HUES64 (cell line): ENCODE data around the gene ATXN1.

Source experiments
- H3K27ac ChIP-seq: 2 replicates; pipeline ENCODE4 v1.7.0; 2013; ENCODE audit warnings: low read depth, low read length, inconsistent platforms
- H3K27me3 ChIP-seq: 2 replicates; pipeline ENCODE4 v1.6.1; 2013; ENCODE audit warnings: mild to moderate bottlenecking, low read length; ENCODE audit not compliant: insufficient read depth
- H3K36me3 ChIP-seq: 2 replicates; pipeline ENCODE4 v1.6.1; 2013; ENCODE audit warnings: mild to moderate bottlenecking, low read length; ENCODE audit not compliant: insufficient read depth
- H3K4me1 ChIP-seq: 2 replicates; pipeline ENCODE4 v1.6.1; 2013; ENCODE audit warnings: mild to moderate bottlenecking, low read length, moderate library complexity; ENCODE audit not compliant: insufficient read depth
- H3K4me3 ChIP-seq: 2 replicates; pipeline ENCODE4 v1.5.1; 2013; ENCODE audit warnings: mild to moderate bottlenecking, low read length, moderate library complexity
- H3K9ac ChIP-seq: 2 replicates; pipeline ENCODE4 v1.6.1; 2013; ENCODE audit warnings: mild to moderate bottlenecking, low read depth, low read length
- H3K9me3 ChIP-seq: 2 replicates; pipeline ENCODE4 v1.6.1; 2013; ENCODE audit warnings: low read depth, low read length; ENCODE audit not compliant: insufficient read depth
- WGBS: fragments of 150-250, 120-280 bp; methylation state at CpG from one replicate; pipeline ENCODE4 v1.1.7; 2013; ENCODE audit warnings: missing lambda C conversion rate; 5-methylcytosine and 5-hydroxymethylcytosine counted together

The ATXN1 gene

DNA sequence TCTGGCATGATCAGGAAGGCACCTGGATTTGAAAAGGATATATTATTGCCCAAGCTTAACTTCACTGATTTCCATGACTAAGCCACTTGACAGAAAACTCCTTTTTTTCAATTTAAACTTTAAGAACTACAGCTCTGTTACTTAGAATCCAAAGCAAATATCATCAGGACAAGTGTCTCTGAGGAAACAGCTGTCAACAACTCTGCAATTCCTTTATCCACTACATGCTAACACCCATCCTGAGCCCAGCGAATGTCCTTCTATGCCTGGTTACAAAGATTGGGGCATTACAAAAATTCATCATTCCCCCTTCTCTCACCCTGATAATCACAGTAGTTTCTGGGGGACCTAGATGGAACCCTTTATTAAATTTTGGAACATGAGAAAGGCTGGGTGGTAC, 386.1 kb downstream of the ATXN1 start:
- Histone ChIP-seq H3K27ac (no peak overlapping the region), H3K36me3 (no peaks in the 10 kb centered on the region), H3K27me3 (no peaks in the 10 kb centered on the region), H3K9ac (no peak overlapping the region), H3K4me1 (0 out of 2 replicates have a peak, but pooled peaks cover 11% of the 10 kb centered on the region), H3K4me3 (no peak overlapping the region), H3K9me3 (no peaks in the 10 kb centered on the region)
- WGBS, result 83% methylated on average over 1 of the region's 1 CpG

DNA sequence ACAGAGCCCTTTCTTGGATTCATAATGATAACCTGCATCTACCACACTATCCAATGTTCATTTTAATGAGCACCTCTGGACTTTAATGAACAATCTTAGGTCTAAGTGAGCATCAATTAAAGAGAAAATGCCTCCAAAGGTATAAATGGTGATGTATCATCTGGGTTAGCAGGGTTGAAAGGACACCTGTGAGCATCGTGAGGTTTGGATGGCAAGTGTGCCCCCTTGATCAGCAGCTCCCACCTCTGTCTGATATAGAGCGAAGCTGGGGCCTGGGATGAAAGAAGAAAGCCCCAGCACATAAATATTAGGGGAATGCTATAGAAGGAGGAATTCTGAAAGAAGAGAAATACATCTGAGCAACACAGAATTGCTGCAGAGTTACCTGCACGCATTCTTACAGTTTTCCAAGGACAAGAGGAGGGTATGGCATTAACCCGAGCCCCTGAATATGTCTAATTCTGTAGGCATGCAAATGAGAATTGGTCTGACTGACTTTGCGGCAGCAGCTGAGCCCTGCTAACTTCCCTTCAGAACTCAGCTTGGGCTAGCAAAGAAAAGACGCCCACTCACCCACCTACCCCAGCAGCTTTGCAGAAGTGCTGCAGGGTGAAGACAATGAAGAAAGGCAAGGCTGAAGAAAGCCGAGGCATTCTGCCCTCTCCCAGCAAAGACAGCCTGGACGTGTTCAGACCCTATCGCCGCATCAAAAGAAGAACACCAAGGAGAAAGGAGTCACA, 386.6 kb downstream of the ATXN1 start:
- 79% methylated on average over 10 of the region's 10 CpGs for WGBS
- Histone ChIP-seq H3K4me3 (no peak overlapping the region), H3K9me3 (no peaks in the 10 kb centered on the region), H3K4me1 (0 out of 2 replicates have a peak, but pooled peaks cover 11% of the 10 kb centered on the region), H3K9ac (no peak overlapping the region), H3K27ac (no peak overlapping the region), H3K27me3 (no peaks in the 10 kb centered on the region), H3K36me3 (no peaks in the 10 kb centered on the region)

DNA sequence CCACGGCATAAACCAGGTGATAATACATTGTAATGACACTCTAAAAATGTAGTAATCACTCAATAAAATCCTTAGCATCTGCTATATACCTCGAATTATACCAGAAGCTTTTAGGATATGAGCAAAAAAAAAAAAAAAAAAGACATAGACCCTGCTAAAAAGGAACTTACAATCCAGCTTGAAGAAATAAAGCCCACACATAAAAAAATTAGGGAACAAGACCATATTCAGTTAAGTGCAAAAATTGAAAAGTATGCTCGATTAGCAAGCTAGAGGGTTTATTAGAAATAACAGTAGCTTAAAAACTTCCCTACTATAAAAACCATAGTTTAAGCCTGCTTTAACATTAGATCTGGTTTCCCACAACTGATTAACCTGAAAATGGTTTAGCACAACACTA, 387.2 kb downstream of the ATXN1 start:
- H3K27me3 ChIP-seq, result no peaks in the 10 kb centered on the region
- H3K27ac ChIP-seq, result no peak overlapping the region
- no peak overlapping the region for H3K4me3 ChIP-seq
- H3K4me1 ChIP-seq, result peaks cover 16% of the 10 kb centered on the region; the same call in 1 of the 2 replicates
- WGBS, result 94% methylated on average over 3 of the region's 3 CpGs
- no peaks in the 10 kb centered on the region for H3K9me3 ChIP-seq
- no peaks in the 10 kb centered on the region for H3K36me3 ChIP-seq
- H3K9ac ChIP-seq, result no peak overlapping the region

DNA sequence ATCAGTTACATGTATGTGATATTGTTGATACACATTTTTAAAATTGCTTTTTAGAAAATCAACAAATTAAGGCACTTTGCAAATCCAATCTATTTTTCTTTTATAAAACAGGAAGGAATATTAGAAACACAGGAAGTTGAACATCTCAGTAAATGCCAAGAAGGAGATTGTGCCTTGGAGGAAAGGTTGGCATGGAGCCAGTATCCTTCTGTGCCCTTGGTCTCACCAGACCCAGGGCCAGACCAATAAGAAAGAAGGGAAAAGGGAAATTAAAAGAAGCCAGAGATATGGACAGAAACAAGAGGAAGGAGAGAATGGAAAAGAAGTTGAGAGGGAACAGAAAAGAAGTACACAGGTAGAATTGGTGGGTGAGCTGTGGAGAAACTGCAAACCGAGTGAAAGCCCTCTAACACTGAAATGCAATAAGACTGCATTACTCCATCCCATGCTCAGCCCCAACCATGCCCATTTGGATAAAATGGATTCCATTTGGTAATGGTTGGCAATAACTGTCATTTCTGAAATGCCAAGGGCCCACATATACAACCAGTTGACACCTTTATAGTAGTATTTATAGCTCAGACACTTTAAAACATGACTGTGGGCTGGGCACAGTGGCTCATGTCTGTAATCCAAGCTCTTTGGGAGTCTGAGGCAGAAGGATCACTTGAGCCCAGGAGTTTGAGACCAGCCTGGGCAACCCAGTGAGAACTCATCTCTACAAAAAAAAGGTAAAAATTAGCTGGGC, 389.1 kb downstream of the ATXN1 start:
- H3K4me1 ChIP-seq, result peaks cover 18% of the 10 kb centered on the region; the same call in 1 of the 2 replicates
- 100% methylated on average over 1 of the region's 1 CpG for WGBS
- H3K4me3 ChIP-seq, result no peak overlapping the region
- H3K9me3 ChIP-seq, result no peaks in the 10 kb centered on the region
- H3K27me3 ChIP-seq, result no peaks in the 10 kb centered on the region
- no peaks in the 10 kb centered on the region for H3K36me3 ChIP-seq
- H3K9ac ChIP-seq, result no peak overlapping the region
- H3K27ac ChIP-seq, result no peak overlapping the region

DNA sequence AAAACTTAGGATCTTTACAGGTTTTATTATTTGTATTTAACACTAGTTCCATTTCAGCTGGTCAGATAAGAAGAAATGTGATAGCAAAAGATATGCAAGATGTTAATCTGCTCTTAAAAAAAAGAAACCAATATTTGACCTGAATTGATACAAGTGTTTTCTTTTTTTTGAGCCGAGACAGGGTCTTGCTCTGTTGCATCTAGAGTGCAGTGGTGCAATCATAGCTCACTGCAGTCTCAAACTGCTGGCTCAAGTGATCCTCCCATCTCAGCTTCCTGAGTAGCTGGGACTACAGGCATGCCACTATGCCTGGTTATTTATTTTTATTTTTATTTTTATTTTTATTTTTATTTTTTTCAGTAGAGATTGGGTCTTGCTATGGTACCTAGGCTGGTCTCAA, 389.9 kb downstream of the ATXN1 start:
- Histone ChIP-seq H3K36me3 (no peaks in the 10 kb centered on the region), H3K4me1 (peaks cover 18% of the 10 kb centered on the region; the same call in 1 of the 2 replicates), H3K27me3 (no peaks in the 10 kb centered on the region), H3K4me3 (no peak overlapping the region), H3K27ac (no peak overlapping the region), H3K9ac (no peak overlapping the region), H3K9me3 (no peaks in the 10 kb centered on the region)
- WGBS, result 97% methylated on average over 1 of the region's 1 CpG

DNA sequence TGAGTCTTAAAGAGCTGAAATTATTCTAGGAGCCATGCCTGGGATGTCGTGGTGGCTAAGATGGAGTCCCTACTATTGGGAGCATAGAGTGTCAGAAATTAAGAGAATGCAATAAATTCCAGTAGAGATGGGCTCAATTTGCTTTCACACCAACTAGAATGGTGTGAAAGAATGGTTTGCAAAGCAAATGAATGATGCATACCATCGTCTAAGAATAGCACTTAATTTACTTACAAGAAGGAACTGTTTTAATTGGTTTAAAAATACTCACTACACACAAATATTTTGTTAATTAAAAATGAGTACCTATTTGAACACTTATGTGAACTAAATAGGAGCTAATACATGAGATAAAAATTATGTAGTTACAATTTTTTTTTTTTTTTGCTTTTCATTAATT, 390.3 kb downstream of the ATXN1 start:
- Histone ChIP-seq H3K36me3 (no peaks in the 10 kb centered on the region), H3K4me1 (peaks cover 18% of the 10 kb centered on the region; the same call in 1 of the 2 replicates), H3K4me3 (no peak overlapping the region), H3K27me3 (no peaks in the 10 kb centered on the region), H3K9me3 (no peaks in the 10 kb centered on the region), H3K27ac (no peak overlapping the region), H3K9ac (no peak overlapping the region)
- 84% methylated on average over 1 of the region's 2 CpGs for WGBS

DNA sequence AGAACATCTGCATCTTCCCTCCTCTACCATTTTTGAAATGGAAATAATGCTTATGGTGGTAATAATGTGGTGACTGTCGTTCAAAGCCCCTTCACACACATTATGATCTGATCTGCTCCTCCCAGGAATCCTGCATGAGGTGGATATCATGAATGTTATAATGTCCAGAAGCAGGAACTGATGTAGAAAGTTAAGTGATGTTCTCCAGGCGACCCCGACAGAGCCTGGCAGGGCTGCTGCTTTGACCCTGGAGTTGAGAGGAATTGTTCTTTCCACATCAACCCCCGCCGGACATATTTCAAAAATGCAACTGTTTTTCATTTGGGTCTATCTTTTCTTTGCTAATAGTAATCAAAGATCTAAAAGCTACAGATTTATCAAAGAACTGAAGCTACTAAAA, 391.3 kb downstream of the ATXN1 start:
- Histone ChIP-seq H3K36me3 (no peaks in the 10 kb centered on the region), H3K4me1 (peaks cover 13% of the 10 kb centered on the region; the same call in 1 of the 2 replicates)

DNA sequence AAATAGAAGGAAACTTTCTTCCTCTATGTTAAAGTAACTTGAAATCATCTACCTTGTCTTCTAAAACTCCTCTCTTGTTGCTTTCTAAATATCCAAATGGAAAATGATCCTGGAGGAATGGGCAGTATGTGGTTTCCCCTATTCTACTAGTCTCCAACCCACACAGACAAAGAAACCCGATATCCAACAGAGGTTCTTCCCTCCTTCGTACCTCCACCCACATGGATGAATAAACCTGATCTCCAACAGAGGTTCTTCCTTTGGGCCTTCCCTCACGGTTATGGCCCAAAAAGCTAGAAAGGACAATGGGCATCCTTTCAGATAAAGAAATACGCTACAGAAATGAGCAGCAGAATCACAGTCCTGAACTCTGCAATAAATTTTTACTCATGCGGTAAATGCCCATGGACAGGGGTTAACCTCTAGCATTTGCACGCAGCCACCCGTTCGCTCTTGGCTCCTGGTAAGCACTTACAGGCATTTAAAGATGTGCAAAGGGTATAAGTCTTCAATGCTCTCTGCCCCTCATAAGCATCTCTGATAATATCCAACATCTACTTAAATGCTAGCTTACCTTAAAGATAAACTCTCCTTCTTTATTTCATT, 392.0 kb downstream of the ATXN1 start:
- no peaks in the 10 kb centered on the region for H3K27me3 ChIP-seq
- H3K27ac ChIP-seq, result no peak overlapping the region
- H3K9me3 ChIP-seq, result no peaks in the 10 kb centered on the region
- peaks cover 7% of the 10 kb centered on the region; the same call in 1 of the 2 replicates for H3K4me1 ChIP-seq
- H3K36me3 ChIP-seq, result no peaks in the 10 kb centered on the region
- H3K9ac ChIP-seq, result no peak overlapping the region
- 88% methylated on average over 8 of the region's 8 CpGs for WGBS
- no peak overlapping the region for H3K4me3 ChIP-seq

More for the DNA sequence above, 391.3 kb downstream of the ATXN1 start:
- Histone ChIP-seq H3K9ac (no peak overlapping the region), H3K27ac (no peak overlapping the region), H3K27me3 (no peaks in the 10 kb centered on the region), H3K4me3 (no peak overlapping the region), H3K9me3 (no peaks in the 10 kb centered on the region)
- WGBS, result 92% methylated on average over 2 of the region's 5 CpGs

DNA sequence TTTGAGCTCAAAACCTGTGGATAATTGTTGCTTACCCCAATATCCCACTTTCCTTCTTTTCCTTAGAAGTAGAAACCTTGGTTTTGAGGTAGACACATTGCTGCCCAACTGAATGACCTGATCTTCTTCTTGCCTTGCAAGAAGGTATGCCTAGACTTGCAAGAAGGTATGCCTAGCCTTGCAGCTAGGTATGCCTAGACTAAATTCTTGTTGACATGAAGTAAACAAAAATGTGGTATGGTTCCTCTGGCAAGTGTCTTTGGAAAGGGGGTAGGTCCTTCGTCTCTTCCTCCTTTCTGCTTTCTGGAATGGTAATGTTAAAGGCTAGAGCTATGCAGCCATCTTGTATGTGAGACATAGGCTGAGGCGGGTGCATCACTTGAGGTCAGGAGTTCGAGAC, 393.7 kb downstream of the ATXN1 start:
- Histone ChIP-seq H3K9me3 (no peaks in the 10 kb centered on the region), H3K4me3 (no peak overlapping the region), H3K27me3 (no peaks in the 10 kb centered on the region), H3K4me1 (peaks cover 7% of the 10 kb centered on the region; the same call in 1 of the 2 replicates), H3K9ac (no peak overlapping the region), H3K27ac (no peak overlapping the region), H3K36me3 (no peaks in the 10 kb centered on the region)
- 92% methylated on average over 3 of the region's 3 CpGs for WGBS

DNA sequence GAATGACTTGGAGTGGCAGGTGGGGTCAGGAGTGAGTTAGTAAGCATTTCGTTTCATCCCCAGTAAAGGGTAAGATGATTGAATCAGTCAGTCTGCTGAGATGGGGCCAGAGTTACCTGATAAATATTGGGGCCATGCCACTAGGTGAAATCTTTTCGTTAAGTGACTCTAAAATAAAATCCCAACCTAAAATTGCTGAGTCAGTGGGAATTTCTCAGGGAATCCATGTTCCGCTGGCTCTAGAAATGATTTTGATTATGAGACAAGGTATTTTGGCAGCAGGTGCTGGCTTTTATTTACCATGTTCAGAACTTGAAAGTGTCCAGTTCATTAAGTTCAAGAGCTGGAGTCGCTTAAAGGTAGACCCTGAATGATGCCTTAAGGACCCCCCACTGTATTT, 397.5 kb downstream of the ATXN1 start:
- no peaks in the 10 kb centered on the region; the same call in 1 of the 2 replicates for H3K4me1 ChIP-seq
- H3K27me3 ChIP-seq, result no peaks in the 10 kb centered on the region
- no peak overlapping the region for H3K4me3 ChIP-seq
- WGBS, result 93% methylated on average over 4 of the region's 4 CpGs
- H3K9me3 ChIP-seq, result no peaks in the 10 kb centered on the region
- no peaks in the 10 kb centered on the region for H3K36me3 ChIP-seq
- H3K9ac ChIP-seq, result no peak overlapping the region
- H3K27ac ChIP-seq, result no peak overlapping the region
